Testis (tissue), 2 donors: ENCODE results near the gene SHC1.

Experiments
- POLR2A ChIP-seq: fragments of 450-650 bp; IDR thresholded peaks from one replicate; pipeline ENCODE4 v1.6.1; 2017; ENCODE audit warnings: antibody characterized with exemption, mild to moderate bottlenecking, moderate library complexity
- TF ChIP-seq, protein P1 (sequence below), 3 experiments: fragments of 450-650 bp in 2 of 3; fragments of 200-600 bp in 1 of 3; sonication (generic) in 1 of 3; IDR thresholded peaks; one replicate each; pipeline ENCODE4 v1.5.1; 2016 to 2019; ENCODE audit warnings: antibody characterized with exemption in 3 of 3, mild to moderate bottlenecking in 2 of 3, moderate library complexity in 1 of 3

- TF ChIP-seq, protein P1, sequence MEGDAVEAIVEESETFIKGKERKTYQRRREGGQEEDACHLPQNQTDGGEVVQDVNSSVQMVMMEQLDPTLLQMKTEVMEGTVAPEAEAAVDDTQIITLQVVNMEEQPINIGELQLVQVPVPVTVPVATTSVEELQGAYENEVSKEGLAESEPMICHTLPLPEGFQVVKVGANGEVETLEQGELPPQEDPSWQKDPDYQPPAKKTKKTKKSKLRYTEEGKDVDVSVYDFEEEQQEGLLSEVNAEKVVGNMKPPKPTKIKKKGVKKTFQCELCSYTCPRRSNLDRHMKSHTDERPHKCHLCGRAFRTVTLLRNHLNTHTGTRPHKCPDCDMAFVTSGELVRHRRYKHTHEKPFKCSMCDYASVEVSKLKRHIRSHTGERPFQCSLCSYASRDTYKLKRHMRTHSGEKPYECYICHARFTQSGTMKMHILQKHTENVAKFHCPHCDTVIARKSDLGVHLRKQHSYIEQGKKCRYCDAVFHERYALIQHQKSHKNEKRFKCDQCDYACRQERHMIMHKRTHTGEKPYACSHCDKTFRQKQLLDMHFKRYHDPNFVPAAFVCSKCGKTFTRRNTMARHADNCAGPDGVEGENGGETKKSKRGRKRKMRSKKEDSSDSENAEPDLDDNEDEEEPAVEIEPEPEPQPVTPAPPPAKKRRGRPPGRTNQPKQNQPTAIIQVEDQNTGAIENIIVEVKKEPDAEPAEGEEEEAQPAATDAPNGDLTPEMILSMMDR (IDR thresholded peaks at IDR 0.05): no peak
- TF ChIP-seq POLR2A: no peak
These were observed 27.7 kb upstream of the SHC1 start for GRCh38 chr1:154998201-154998780.
